ENCODE measurements around the gene RASAL2.
"Not testable (repeated sequence)": the region's sequence is repeated elsewhere in the genome, so short reads cannot be mapped to it uniquely, and the experiment has no call there.

Gene RASAL2

DNA sequence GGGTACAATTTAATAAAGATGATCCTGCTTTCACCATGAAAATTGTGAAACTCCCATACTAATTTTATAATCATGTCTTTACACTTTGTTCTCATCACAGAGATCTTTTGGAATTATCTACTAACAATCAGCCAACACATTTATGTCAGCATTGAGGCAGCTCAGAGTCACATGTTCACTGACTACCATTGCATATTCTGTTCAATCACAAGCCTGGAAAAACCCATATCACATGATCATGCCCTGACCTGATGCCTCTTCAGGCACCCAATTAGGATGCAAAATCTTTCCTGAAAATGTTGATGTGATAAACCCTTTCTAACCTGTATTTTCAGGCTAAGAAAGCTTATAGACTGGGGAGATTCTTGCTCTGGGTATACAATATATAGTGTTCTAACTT is 21.6 kb upstream of the RASAL2 start:
- DNase-seq, result no peak

GRCh38 chr1:178075333-178075732 is 18.6 kb upstream of the RASAL2 start:
- no peak for DNase-seq

- no peak for DNase-seq
Observed at GRCh38 chr1:178076607-178077006, 17.3 kb upstream of the RASAL2 start.

DNA sequence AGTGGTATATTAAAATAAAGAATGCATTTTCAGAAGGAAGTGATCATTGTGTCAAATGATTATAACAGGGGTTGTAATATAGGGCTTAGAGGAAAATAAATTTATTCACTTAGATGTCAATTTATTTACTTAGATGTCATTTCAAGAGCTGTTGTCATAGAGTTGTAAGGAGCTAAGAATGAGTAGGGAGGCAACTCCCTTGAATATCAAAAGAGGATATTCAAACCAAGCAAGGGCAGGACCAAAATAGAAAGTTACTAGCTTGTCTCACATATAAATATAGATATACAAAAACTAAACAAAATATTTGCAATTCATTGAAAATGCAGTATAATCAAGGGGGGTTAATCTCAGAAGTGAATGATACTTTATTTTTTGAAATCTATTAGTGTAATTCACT is 16.0 kb upstream of the RASAL2 start:
- no peak for DNase-seq

- no peak for DNase-seq
Observed at GRCh38 chr1:178086294-178086693, 7.6 kb upstream of the RASAL2 start.

- no peak for DNase-seq
Observed at GRCh38 chr1:178086766-178087165, 7.1 kb upstream of the RASAL2 start.

GRCh38 chr1:178088651-178089050 is 5.3 kb upstream of the RASAL2 start:
- DNase-seq, result no peak

DNA sequence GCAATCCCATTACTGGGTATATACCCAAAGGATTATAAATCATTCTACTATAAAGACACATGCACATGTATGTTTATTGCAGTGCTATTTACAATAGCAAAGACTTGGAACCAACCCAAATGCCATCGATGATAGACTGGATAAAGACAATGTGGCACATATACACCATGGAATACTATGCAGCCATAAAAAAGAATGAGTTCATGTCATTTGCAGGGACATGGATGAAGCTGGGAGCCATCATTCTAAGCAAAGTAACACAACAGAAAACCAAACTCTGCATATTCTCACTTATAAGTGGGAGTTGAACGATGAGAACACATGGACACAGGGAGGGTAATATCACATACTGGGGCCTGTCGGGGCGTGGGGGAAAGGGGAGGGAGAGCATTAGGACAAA is 2.5 kb upstream of the RASAL2 start:
- not testable (repeated sequence) for DNase-seq

DNA sequence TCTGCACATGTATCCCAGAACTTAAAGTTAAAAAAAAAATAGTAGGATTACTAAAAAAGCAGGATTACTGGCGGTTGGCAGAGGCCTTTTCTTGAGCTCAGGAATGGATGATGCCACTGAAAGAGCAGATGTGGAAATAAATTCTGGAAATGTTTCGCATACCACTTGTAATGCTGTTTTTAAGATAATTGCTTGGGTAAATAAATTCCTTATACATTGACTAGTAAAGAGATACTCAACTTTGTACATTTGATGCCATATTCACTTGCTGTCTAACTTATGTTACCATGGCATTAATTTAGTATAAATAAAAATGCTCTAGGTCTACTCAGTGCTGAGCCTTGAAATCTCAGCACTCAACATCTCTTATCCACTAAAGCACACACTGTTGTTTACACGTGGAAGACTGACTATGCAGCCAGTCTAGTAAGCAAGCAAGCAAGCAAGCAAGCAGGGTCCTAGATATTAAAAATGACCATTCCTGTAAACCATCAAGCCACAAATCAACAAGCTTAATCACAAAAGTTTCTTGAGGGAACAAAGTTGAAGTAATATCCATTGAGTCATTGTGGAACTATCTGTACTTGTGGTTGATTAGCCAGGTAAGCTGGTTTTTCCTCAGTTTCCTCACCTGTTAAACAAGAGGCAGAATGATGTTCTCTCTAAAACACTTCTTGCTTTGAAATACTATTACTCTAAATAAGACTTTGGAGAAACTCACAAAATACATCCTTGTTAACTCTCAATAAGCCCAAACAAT is 1.7 kb upstream of the RASAL2 start:
- DNase-seq, result no peak

- no peak for DNase-seq
Observed at GRCh38 chr1:178092878-178093493, 918 bp upstream of the RASAL2 start.

DNA sequence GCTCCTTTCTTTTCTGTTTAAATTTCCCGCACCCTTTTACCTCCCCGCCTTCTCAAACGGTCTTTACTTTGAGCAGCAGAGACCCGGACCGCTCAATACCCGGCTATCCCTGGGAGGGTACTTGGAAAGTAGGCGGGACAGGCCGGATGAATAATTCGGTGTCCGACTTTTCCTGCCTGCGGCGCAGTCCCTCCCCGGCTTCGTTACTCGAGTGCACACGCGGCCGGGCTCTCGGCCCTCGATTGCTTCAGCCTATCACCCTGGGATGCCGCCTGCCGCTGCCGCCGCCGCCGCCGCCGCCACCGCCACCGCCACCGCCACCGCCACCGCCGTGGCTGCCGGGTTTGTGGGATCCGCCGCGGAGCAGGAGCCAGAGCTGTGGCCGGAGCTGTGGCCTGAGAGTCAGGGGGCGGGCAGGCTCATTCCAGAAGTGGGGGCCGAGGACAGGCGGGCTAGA is 382 bp upstream of the RASAL2 start:
- peak in 2 of 5 experiments; percentile 10 to 81 for DNase-seq

GRCh38 chr1:178094739-178095645 is 1.1 kb downstream of the RASAL2 start:
- DNase-seq, result no peak

DNA sequence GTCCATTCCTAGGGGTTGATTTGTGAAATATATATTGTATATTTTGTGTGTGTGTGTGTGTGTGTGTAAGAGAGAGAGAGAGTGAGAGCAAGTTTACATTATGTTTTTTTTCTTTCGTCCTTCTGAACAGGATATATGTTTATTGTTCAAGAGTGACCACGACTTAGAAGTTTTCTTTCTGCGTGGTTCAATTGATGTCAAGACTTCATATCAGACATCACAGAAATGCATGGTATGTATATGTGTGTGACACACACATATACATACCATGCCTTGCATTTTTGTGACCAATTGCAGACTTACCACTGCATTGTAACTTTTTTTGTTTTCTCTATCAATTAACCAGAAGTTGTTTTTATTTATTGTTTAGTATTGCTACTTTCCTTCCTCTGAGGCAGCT is 2.5 kb downstream of the RASAL2 start:
- no peak for DNase-seq

DNA sequence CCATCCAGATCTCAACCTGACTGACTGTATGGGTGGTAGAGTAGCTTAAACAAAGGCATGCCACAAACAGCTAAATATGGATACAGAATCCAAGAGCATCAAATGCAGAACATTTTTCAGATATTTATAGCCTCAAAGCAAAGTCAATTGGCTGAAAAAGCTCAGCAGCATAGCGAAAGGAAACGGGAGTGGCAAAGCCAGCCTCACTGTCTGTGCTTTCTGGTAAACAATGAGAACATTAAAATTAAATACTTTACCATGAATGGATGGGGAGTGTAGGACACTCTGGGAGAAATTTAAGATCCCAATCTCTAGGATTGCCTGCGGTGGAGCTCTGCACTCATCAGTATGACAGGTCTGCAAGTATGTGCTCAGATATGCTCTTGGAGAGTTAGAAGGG is 4.4 kb downstream of the RASAL2 start:
- DNase-seq, result no peak

GRCh38 chr1:178101266-178101630 is 7.3 kb downstream of the RASAL2 start:
- DNase-seq, result no peak

GRCh38 chr1:178101654-178102053 is 7.8 kb downstream of the RASAL2 start:
- no peak for DNase-seq

DNA sequence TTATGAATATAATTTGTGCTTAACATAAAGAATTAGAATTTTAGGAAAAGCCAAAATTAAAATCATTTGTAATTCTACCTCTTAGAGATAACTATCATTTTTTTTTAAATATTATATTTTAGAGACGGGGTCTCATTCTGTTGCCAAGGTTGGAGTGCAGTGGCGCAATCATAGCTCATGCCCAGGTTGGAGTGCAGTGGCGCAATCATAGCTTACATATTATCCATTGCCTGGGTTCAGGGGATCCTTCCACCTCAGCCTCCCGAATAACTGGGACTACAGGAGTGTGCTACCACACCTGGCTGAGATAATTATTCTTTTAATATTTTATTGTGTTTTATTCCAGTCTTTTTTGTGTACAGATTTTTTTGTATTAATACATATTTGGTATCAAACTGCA is 8.3 kb downstream of the RASAL2 start:
- DNase-seq, result no peak

GRCh38 chr1:178107823-178108222 is 13.9 kb downstream of the RASAL2 start:
- DNase-seq, result no peak

GRCh38 chr1:178109348-178110143 is 15.6 kb downstream of the RASAL2 start:
- DNase-seq, result no peak

- DNase-seq, result no peak
Observed at GRCh38 chr1:178115260-178115659, 21.4 kb downstream of the RASAL2 start.

DNA sequence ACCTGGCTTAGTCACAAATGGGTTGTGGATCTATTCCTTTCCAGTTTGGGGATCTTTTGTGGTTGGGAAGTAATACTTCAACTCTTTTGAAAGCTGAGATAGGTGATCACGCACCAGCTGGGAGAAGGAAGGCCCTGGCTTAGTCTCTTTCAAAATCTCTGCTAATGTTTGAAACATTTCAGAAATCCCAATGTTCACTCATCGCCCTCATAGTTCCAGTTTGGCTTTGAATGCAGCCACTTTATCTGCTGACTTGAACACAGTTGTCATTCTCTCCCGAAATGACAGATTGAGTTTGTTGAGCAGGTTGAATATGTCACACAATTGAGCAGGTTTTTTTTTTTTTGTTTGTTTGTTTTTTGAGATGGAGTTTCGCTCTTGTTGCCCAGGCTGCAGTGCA is 24.6 kb downstream of the RASAL2 start:
- no peak for DNase-seq

DNA sequence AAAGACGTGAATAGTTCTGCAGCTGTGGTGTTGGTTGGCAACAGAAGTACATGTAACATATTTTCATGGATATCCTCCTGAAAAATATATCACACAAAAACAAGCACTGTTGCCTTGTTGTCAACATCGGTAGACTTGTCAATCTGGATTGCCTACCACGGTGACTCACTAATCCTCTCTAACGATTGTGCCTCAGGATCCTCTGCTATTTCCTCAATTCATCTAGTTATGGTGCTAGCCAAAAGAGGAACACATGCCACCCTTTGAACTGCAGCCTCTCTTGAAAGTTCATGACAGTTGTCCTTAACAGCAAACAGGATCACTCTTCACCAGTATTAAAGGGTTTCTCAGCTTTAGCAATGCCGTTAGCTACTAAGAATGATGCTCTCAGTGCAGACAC is 25.7 kb downstream of the RASAL2 start:
- no peak for DNase-seq

DNA sequence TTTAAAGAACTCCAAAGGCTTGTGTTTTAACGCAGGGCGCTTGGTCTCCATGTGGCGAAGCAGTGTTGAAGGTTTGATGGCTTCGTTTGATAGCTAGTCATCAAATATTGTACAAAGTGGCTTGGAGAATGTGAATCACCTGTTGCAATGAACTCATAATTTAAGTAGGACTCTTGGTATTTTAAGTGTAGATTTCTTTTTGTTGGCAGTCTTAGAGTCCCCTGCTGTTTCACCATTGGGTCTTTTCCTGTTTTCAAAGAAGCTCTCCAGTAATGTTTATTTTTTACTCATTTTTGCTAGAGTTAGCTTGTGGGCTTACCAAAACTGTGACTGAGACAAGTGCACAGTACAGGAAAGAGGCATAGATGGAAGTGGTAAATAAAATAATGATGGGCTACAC is 26.2 kb downstream of the RASAL2 start:
- no peak for DNase-seq
